Right lobe of liver (tissue), 4 donors: ENCODE data around the gene ZNF618.

Source experiments
- CTCF ChIP-seq, 4 donors: fragments of 200-600 bp in 3 of 4; fragments of 450-650 bp in 1 of 4; IDR thresholded peaks; one replicate each; pipeline versions ENCODE4 v1.5.1 to v1.8.0; 2016 to 2022; ENCODE audit warnings: antibody characterized with exemption in 4 of 4, mild to moderate bottlenecking in 2 of 4
- POLR2A ChIP-seq: fragments of 450-650 bp; IDR thresholded peaks from one replicate; pipeline ENCODE4 v1.6.1; 2017; ENCODE audit warnings: antibody characterized with exemption, mild to moderate bottlenecking
- donor health status: DM: no; HTN: no; CAD: no.
- donor health status: DM: no; HTN: no; CAD: no.
- donor health status: DM: no; HTN: yes; CAD: no.

DNA sequence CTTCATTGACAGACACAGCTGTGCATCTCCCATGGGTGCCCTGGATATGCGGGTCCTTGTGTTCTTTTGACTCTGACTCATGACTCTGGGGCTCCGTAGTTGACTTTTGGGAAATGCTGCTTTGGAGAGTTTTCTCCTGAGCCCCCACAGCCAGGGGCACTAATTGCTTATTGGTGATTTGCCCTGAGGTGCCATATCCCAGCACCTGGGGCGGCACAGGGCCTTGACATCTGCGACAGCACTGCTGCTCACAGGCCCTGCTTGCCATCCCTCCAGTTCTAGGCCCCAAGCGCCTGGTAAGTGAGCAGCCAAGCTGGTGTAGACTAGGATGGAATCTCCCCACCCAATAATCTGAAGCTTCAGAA is 126.9 kb downstream of the ZNF618 start:
- TF ChIP-seq POLR2A: no peak
- TF ChIP-seq CTCF (IDR thresholded peaks at IDR 0.05): no peak
